ENCODE results near the gene NDUFAF8.

- TF ChIP-seq CTCF (IDR thresholded peaks at IDR 0.05) (no peak), POLR2AphosphoS5 (IDR thresholded peaks at IDR 0.05) (no peak), EP300 (IDR thresholded peaks at IDR 0.05; ENCODE audit: low read depth) (no peak)
Measured at GRCh38 chr17:81246679-81247338, 7.7 kb downstream of the NDUFAF8 start.

All from transverse colon (tissue), 4 donors.